Motor neuron (in vitro differentiated cells): Measurements from ENCODE around the gene SPRYD3. TPM values are rescaled to one million over a fixed set of nuclear protein-coding genes. Genes with fewer than 3 reads are reported as not detected.
A peak's percentile ranks its signal among the peaks of the same experiment; 100 is the strongest.

Experiments
- ATAC-seq, 8 experiments: fragments of 200-7000 bp; cut with Tn5 transposase; replicated peaks in 6 of 8; 2 replicates each; pipeline ENCODE4 v1.8.0; 2021; ENCODE audit warnings: mild to moderate bottlenecking in 8 of 8, moderate library complexity in 8 of 8
- H3K27ac ChIP-seq, 2 donors: fragments of 250-450 bp; sonication (Bioruptor Pico); 2 replicates each; pipeline ENCODE4 v1.9.0; 2021; ENCODE audit warnings: antibody characterized with exemption in 2 of 2, mild to moderate bottlenecking in 2 of 2, moderate library complexity in 1 of 2
- H3K4me1 ChIP-seq, 2 donors: fragments of 250-450 bp; sonication (Bioruptor Pico); replicated peaks in 1 of 2; 2 replicates each; pipeline ENCODE4 v1.6.1; 2021; ENCODE audit warnings: antibody characterized with exemption in 2 of 2, mild to moderate bottlenecking in 2 of 2, moderate library complexity in 1 of 2
- H3K4me3 ChIP-seq, 5 donors: fragments of 250-450 bp; sonication (Bioruptor Pico); 2 replicates each; pipeline ENCODE4 v1.9.0; 2021; ENCODE audit warnings: antibody characterized with exemption in 5 of 5, mild to moderate bottlenecking in 5 of 5, moderate library complexity in 4 of 5
- WGBS, 10 experiments: fragments of 450-650 bp; shearing (Covaris generic); methylation state at CpG; one replicate each; pipeline ENCODE4 v1.0.0; 2022; 5-methylcytosine and 5-hydroxymethylcytosine counted together
- in situ Hi-C, 9 experiments: fragments of 400-800 bp; cut with MboI; loops; one replicate each; pipeline ENCODE4 v1.15.0; 2021; ENCODE audit warnings: low sequenced_read_pairs in 9 of 9, low pct_unique_long_range_greater_than_20kb in 2 of 9; ENCODE audit not compliant: unreplicated experiment in 9 of 9
- total RNA-seq, 8 experiments: library from RNA; unstranded; fragments of 300-600 nt; gene quantifications; 2 replicates each; pipeline versions ENCODE4 v1.2.3 to v1.2.4, GENCODE V29; 2022

The SPRYD3 gene, protein sequence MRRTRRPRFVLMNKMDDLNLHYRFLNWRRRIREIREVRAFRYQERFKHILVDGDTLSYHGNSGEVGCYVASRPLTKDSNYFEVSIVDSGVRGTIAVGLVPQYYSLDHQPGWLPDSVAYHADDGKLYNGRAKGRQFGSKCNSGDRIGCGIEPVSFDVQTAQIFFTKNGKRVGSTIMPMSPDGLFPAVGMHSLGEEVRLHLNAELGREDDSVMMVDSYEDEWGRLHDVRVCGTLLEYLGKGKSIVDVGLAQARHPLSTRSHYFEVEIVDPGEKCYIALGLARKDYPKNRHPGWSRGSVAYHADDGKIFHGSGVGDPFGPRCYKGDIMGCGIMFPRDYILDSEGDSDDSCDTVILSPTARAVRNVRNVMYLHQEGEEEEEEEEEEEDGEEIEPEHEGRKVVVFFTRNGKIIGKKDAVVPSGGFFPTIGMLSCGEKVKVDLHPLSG
- total RNA-seq = 10 to 100 TPM; 10.8 to 40.1 (median 17.9) TPM

DNA sequence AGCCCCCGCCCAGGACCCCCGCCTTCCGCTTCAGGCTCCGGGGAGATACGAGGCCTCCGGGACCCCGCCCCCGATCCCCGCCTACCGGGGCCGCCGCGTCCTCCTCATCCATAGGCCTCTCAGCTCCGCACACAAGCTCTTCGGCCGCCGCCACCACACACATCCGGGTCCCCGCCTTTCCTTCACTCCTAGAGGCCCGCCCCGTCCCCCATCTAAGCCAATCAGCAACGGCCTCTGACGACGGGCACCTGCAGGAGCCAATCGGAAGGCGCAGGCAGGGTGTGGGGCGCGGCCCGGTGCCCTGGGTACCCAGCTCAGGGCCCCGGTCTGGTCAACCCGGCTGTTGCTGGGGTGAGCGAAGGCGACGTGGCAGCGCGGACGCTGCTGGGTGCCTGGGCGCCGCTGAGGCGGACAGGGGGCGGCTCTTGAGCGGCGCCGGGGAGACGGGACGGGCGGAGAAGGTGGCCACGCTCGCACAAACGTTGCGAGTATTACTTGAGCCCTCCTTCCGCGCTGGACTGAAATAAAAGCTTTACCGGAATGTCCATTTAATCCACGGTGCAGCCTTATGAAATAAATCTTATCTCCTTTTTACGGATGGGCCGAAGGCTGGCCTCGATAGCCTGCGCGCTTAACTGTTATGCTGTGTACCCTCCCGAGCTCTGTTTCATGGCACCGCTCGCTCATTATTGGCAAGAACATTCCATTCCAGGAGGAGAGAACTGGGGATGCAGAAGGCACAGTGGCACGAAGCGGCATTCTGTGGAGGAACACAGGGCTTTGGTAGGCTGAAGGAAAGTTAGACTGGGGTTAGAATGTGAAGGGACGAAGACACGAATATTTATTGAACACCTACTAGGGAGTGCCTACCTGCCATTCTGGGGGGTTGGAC, at the start of gene SPRYD3:
Gene SPRYD3 (minus strand): TSS at position 165 of the 892 bp plus-strand sequence. CDS start 57 bp downstream, at position 108.
- H3K27ac ChIP-seq = peak within 1 kb of the TSS; percentile 94 to 96
- WGBS, 10 experiments = 0 to 23% (median 6%) methylated on average over 1 to 20 of the region's 67 CpGs; no CpG with 5 or more reads in 2 of the 10 experiments
- peaks cover 13 to 14% of the 10 kb centered on the region in 2 donors for H3K4me1 ChIP-seq

DNA sequence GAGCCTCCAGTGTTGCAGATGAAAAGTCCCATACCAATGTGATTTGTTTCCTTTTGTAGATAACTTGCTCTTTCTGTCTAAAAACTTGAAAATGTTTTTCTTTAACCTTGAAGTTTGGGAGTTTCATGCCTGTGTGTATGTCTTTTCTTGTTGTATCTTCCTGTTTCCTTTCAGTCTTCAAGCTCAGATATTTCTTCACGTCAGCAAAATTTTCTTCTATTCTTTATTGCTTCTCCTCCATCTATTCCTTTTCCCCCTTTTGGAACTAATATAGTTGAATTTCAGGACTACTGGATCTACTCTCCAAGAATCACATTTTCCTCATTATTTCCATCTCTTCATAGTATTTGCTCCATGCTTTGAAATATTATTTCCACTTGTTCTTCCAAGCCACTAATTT, 48.0 kb upstream of the SPRYD3 start:
- H3K27ac ChIP-seq = no peak overlapping the region
- WGBS, 10 experiments = 35 to 100% (median 75%) methylated on average over 1 of the region's 1 CpG; no CpG with 5 or more reads in 1 of the 10 experiments
- no peaks in the 10 kb centered on the region for H3K4me1 ChIP-seq
- ATAC-seq = no peak
- H3K4me3 ChIP-seq = no peak overlapping the region
- in situ Hi-C loops = no loop called here

More for the DNA sequence above, at the start of gene SPRYD3:
- peak within 1 kb of the TSS; percentile 48 to 57 (median 55) for H3K4me3 ChIP-seq
- ATAC-seq = peak; percentile 93 to 98 (median 96)
- in situ Hi-C loops = no loop called here

- in situ Hi-C loops = no loop called here
- no peak for ATAC-seq
Observed at GRCh38 chr12:53124352-53124723, 45.1 kb upstream of the SPRYD3 start.

DNA sequence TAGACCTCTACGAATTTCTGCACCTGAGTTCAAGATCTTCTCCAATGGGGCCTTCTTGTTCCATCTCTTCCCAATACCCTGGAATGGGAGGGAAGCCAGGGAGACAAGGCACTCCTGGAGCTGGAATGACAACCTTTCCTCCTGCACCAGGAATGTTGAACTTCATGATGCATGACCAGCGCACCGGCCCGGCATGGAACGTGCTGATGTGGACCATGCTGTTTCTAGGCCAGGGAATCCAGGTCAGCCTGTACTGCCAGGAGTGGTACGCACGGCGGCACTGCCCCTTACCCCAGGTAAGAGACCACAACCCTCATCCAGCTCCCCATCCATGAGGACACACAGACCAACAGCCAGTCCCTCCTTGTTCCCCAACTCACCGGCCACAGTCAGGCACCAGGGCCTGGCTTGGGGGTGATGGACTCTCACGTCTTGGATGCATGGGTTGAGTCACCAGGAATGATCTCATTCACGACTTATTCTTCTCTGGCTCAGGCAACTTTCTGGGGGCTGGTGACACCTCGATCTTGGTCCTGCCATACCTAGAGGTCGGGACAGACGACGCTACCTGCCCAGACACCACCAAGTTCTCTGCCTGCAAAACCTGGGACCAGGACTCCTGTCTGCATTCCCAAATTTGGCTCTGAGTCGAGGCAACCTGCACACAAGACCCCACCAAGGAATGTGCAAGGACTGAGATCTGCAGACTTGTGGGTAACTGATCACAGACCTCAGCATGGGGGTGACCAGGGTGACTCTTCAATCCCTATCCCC, 44.6 kb upstream of the SPRYD3 start:
- 0 to 93% (median 75%) methylated on average over 1 to 5 of the region's 16 CpGs; no CpG with 5 or more reads in 3 of the 10 experiments for WGBS, 10 experiments

More at GRCh38 chr12:53124352-53124723, 45.1 kb upstream of the SPRYD3 start:
- Histone ChIP-seq H3K4me3 (no peak overlapping the region), H3K4me1 (no peaks in the 10 kb centered on the region), H3K27ac (no peak overlapping the region)

DNA sequence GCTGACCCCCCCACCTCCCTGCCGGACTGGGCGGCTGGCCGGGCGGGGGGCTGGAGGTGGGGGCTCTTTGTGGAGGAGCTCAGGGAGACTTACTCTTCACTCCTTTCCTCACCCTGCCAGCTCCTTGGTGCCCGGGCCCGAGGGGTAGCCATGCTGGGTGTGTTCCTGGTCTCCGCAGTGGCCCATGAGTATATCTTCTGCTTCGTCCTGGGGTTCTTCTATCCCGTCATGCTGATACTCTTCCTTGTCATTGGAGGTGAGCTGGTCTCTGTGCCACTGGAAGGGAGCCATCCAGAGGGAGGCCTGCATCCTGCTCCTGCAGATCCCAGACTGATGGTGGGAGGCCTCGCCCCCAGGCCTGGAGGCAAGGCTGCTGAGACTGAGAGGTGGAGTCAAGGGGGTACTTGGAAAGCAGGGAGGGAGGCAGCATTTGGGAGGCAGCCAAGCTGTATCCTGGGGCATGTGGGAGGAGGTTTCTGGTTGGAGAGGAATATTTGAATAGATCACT, 43.8 kb upstream of the SPRYD3 start:
- no peak overlapping the region for H3K4me3 ChIP-seq
- in situ Hi-C loops = no loop called here
- peak in 3 of 8 experiments; percentile 78 to 95 (median 81) for ATAC-seq
- no peaks in the 10 kb centered on the region for H3K4me1 ChIP-seq
- 0 to 100% methylated on average over 1 of the region's 10 CpGs; no CpG with 5 or more reads in 8 of the 10 experiments for whole genome bisulfite sequencing, 10 experiments
- no peak overlapping the region for H3K27ac ChIP-seq

More for the DNA sequence above, 44.6 kb upstream of the SPRYD3 start:
- peak in 2 of 8 experiments; percentile 5 to 15 for ATAC-seq
- no peaks in the 10 kb centered on the region for H3K4me1 ChIP-seq
- H3K27ac ChIP-seq = no peak overlapping the region
- in situ Hi-C loops = no loop called here
- H3K4me3 ChIP-seq = no peak overlapping the region

GRCh38 chr12:53120685-53121525, 41.7 kb upstream of the SPRYD3 start:
- H3K4me3 ChIP-seq = no peak overlapping the region
- WGBS, 10 experiments = 0 to 100% (median 87%) methylated on average over 1 to 6 of the region's 12 CpGs; no CpG with 5 or more reads in 1 of the 10 experiments
- no peak overlapping the region for H3K27ac ChIP-seq
- ATAC-seq = no peak
- H3K4me1 ChIP-seq = no peaks in the 10 kb centered on the region
- in situ Hi-C loops = no loop called here

DNA sequence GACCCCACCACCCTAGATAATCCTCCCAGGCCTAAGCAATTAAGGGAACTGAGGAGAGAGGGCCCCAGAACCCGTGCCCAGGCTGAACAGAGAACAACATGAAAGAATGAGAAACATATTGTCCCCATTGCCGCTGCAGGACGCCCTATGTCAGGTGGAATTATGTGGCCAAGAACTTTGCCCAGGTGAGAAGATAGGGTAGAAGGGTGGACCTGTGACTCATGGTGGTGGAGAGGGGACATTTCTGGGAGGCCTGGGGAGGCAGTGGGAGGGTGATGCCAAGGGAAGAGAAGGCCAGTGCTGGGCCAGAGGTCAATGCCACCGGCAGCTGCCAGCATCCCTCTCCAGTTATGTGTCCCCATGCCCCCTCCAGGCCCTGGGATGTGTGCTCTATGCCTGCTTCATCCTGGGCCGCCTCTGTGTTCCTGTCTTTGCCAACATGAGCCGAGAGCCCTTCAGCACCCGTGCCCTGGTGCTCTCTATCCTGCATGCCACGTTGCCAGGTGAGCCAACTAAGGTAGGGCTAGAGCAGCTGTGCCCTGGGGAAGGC, 39.6 kb upstream of the SPRYD3 start:
- no peak overlapping the region for H3K4me3 ChIP-seq
- H3K27ac ChIP-seq = no peak overlapping the region
- ATAC-seq = no peak
- in situ Hi-C loops = no loop called here
- no peaks in the 10 kb centered on the region for H3K4me1 ChIP-seq
- 40 to 75% (median 69%) methylated on average over 1 to 3 of the region's 8 CpGs; no CpG with 5 or more reads in 5 of the 10 experiments for WGBS, 10 experiments

GRCh38 chr12:53115891-53116648, 36.9 kb upstream of the SPRYD3 start:
- ATAC-seq = no peak
- Histone ChIP-seq H3K27ac (no peak overlapping the region), H3K4me3 (no peak overlapping the region), H3K4me1 (no peaks in the 10 kb centered on the region)
- in situ Hi-C loops = no loop called here
- WGBS, 10 experiments = 11 to 100% (median 94%) methylated on average over 1 to 6 of the region's 8 CpGs; no CpG with 5 or more reads in 2 of the 10 experiments

DNA sequence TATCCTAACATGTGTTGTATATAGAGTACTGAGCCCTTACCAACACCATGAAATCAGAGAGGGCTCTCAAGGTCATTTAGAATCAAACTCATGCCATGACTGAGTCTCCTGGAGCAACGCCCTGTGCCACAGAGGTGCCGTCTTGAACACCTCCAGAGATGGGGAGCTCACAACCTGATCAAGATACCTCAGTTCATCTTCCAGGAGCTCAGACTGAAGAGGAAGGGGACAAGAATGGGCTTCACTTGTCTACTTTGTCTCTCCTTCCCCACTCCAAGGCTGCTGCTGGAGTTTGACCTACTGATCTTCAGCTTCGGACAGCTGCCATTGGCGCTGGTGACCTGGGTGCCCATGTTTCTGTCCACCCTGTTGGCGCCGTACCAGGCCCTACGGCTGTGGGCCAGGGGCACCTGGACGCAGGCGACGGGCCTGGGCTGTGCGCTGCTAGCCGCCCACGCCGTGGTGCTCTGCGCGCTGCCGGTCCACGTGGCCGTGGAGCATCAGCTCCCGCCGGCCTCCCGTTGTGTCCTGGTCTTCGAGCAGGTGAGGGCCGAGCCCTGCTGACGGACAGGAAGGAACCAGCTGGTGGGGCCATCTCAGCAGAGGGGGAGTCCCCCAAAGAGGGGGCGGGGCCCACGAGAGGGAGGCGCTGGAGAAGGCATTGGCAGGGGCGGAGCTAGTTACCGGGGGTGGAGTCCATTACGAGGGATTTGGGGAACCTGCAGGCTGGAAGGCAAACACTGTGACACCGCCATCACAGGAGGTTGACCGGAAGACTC, 36.1 kb upstream of the SPRYD3 start:
- no peak overlapping the region for H3K4me3 ChIP-seq
- 60 to 100% (median 94%) methylated on average over 1 to 12 of the region's 33 CpGs; no CpG with 5 or more reads in 5 of the 10 experiments for WGBS, 10 experiments
- no peak overlapping the region for H3K27ac ChIP-seq
- no peaks in the 10 kb centered on the region for H3K4me1 ChIP-seq
- in situ Hi-C loops = no loop called here
- ATAC-seq = no peak

DNA sequence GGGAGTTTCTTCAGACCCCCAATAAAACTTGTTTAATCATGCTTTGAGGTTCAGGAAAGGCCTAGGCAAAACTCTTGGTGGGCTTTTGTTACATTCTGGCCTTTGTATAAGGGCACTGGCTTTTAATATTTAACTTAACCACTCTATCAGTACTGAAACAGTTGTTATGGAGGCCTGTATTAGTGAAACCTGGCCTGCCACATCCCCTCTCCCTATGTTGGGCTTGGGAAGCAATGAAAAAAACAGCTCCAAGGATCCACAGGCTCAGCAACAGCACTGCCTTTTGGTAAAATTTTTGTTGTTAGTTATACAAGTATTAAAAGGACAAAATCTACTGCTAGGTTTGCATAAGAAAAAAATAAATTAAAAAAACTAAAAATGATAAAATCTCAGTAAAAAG, 34.8 kb upstream of the SPRYD3 start:
- in situ Hi-C loops = no loop called here

More for the DNA sequence above, 34.8 kb upstream of the SPRYD3 start:
- Histone ChIP-seq H3K4me1 (no peaks in the 10 kb centered on the region), H3K27ac (no peak overlapping the region), H3K4me3 (no peak overlapping the region)
- no peak for ATAC-seq
